Keratinocyte (primary cell): Measurements from ENCODE around the gene CYP11A1. TPM values are rescaled to one million over a fixed set of nuclear protein-coding genes. Genes with fewer than 3 reads are reported as not detected.

Experiments used
- DNase-seq: peaks from one replicate; pipeline ENCODE4 v3.0.0-alpha.2; 2011; ENCODE audit warnings: low read depth, missing footprints, low spot score
- FAIRE-seq: peaks from 2 replicates; lab custom pipeline; 2011; peaks lifted over from hg19 to GRCh38; lab: Jason Lieb, UNC
- H2AFZ ChIP-seq: 2 replicates; pipeline ENCODE4 v1.6.0; 2012; ENCODE audit warnings: low read length, control low read depth, inconsistent platforms; ENCODE audit not compliant: control insufficient read depth
- H3K27ac ChIP-seq: 2 replicates; pipeline ENCODE4 v1.5.1; 2011; ENCODE audit warnings: low read length; ENCODE audit not compliant: control insufficient read depth, insufficient read depth
- H3K27me3 ChIP-seq: 3 replicates; pipeline ENCODE4 v1.6.0; 2011; ENCODE audit warnings: low read length; ENCODE audit not compliant: control insufficient read depth, insufficient read depth; ENCODE audit errors: extremely low read depth
- H3K36me3 ChIP-seq, 2 experiments: 2 replicates in 1 of 2; 3 replicates in 1 of 2; pipeline ENCODE4 v1.5.1; 2011; ENCODE audit warnings: low read length in 2 of 2, mild to moderate bottlenecking in 1 of 2; ENCODE audit not compliant: control insufficient read depth in 2 of 2, insufficient read depth in 2 of 2; ENCODE audit errors: extremely low read depth in 1 of 2
- H3K4me1 ChIP-seq: 3 replicates; pipeline ENCODE4 v1.5.1; 2011; ENCODE audit warnings: low read length; ENCODE audit not compliant: control insufficient read depth, insufficient read depth; ENCODE audit errors: extremely low read depth
- H3K4me2 ChIP-seq: 3 replicates; pipeline ENCODE4 v1.6.0; 2011; ENCODE audit warnings: low read depth, low read length; ENCODE audit not compliant: control insufficient read depth, insufficient read depth; ENCODE audit errors: extremely low read depth
- H3K4me3 ChIP-seq, 3 experiments: fragments of 200-600 bp in 1 of 3; sonication (generic) in 1 of 3; 2 replicates in 2 of 3; 3 replicates in 1 of 3; pipeline ENCODE4 v1.5.1; 2011 to 2016; ENCODE audit warnings: low read length in 3 of 3, mild to moderate bottlenecking in 3 of 3, control low read depth in 2 of 3, inconsistent platforms in 1 of 3, low read depth in 1 of 3, mixed read lengths in 1 of 3, mixed run types in 1 of 3, moderate library complexity in 1 of 3; ENCODE audit not compliant: control insufficient read depth in 2 of 3, insufficient read depth in 2 of 3; ENCODE audit errors: extremely low read depth in 1 of 3
- H3K79me2 ChIP-seq: 2 replicates; pipeline ENCODE4 v1.6.0; 2012; ENCODE audit warnings: low read length; ENCODE audit not compliant: control insufficient read depth, insufficient read depth
- H3K9ac ChIP-seq: 3 replicates; pipeline ENCODE4 v1.6.0; 2011; ENCODE audit warnings: low read length; ENCODE audit not compliant: control insufficient read depth, insufficient read depth; ENCODE audit errors: extremely low read depth
- H3K9me1 ChIP-seq: 3 replicates; pipeline ENCODE4 v1.6.0; 2011; ENCODE audit warnings: low read length; ENCODE audit not compliant: control insufficient read depth, insufficient read depth; ENCODE audit errors: extremely low read depth
- H3K9me3 ChIP-seq: 2 replicates; pipeline ENCODE4 v1.5.1; 2012; ENCODE audit warnings: low read depth, low read length; ENCODE audit not compliant: control insufficient read depth
- H4K20me1 ChIP-seq: 3 replicates; pipeline ENCODE4 v1.6.0; 2011; ENCODE audit warnings: low read length; ENCODE audit not compliant: control insufficient read depth, insufficient read depth; ENCODE audit errors: extremely low read depth
- EZH2 ChIP-seq: IDR thresholded peaks from one replicate; pipeline ENCODE4 v1.6.1; 2012; ENCODE audit warnings: inconsistent platforms, mild to moderate bottlenecking, low read length, moderate library complexity
- dilution Hi-C: fragments of 300-500 bp; cut with MboI; formaldehyde crosslinking; loops from one replicate; pipeline ENCODE4 v1.7.0; 2020; ENCODE audit warnings: low sequenced_read_pairs; ENCODE audit not compliant: extremely low pct_ligation_motif_present
- polyA plus RNA-seq, 5 experiments: library from polyadenylated mRNA; depleted of rRNA in 3 of 5; stranded (reverse) in 3 of 5; stranded (forward) in 1 of 5; unstranded in 1 of 5; fragments of >200 nt; gene quantifications; 1 replicate in 1 of 5; 2 replicates in 3 of 5; 3 replicates in 1 of 5; pipeline versions ENCODE4 v1.2.1 to v1.2.3, GENCODE V29; 2011 to 2012; ENCODE audit warnings: missing spikeins in 2 of 5, low read depth in 1 of 5, low replicate concordance in 1 of 5
- TF ChIP-seq, protein P1 (sequence below), 3 experiments: IDR thresholded peaks in 1 of 3; conservative IDR thresholded peaks in 1 of 3; optimal IDR thresholded peaks in 1 of 3; 2 replicates in 2 of 3; 3 replicates in 1 of 3; pipeline versions ENCODE3 to v1.5.1; 2011; ENCODE audit warnings: low read length in 3 of 3, mild to moderate bottlenecking in 3 of 3, moderate library complexity in 2 of 3, control low read depth in 1 of 3, inconsistent platforms in 1 of 3; ENCODE audit not compliant: insufficient read depth in 2 of 3; ENCODE audit errors: extremely low read depth in 1 of 3

CYP11A1 gene
- polyA plus RNA-seq, 1 donor (not counting 4 experiments of a cell fraction or from before 2014, with no cell fraction given): not detected

DNA sequence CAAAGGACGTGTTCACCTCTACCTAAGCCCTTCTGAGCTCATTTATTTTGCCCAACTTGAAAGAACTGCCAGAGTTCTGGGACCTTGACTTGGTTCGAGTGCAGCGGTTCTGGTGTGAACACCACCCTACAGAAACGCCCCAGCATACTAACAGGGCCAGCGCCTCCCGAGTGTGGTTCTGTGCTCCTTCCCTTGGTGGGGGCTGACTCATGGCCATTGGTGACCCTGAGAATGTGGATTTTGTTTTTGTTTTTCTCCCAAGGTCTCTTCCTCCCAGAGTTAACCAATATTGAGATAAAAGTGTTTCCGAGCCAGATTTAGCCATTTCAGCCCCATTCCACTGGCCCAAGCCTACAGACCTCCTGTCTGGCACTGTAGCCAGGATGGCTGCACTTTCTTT lies 38.4 kb upstream of the CYP11A1 start:
- H4K20me1 ChIP-seq: no peaks in the 10 kb centered on the region
- no peak overlapping the region for H3K4me3 ChIP-seq
- H3K9me1 ChIP-seq: peaks cover 3% of the 10 kb centered on the region
- H3K36me3 ChIP-seq: peaks cover 0 to 5% of the 10 kb centered on the region in 2 experiments
- no peaks in the 10 kb centered on the region for H3K79me2 ChIP-seq
- no peak overlapping the region for H3K4me2 ChIP-seq
- no peak overlapping the region for H3K27ac ChIP-seq
- H2AFZ ChIP-seq: no peak overlapping the region
- H3K9me3 ChIP-seq: no peaks in the 10 kb centered on the region
- H3K27me3 ChIP-seq: no peaks in the 10 kb centered on the region
- peaks cover 39% of the 10 kb centered on the region for H3K4me1 ChIP-seq
- DNase-seq: no peak
- dilution Hi-C loops: no loop called here
- TF ChIP-seq, protein P1, sequence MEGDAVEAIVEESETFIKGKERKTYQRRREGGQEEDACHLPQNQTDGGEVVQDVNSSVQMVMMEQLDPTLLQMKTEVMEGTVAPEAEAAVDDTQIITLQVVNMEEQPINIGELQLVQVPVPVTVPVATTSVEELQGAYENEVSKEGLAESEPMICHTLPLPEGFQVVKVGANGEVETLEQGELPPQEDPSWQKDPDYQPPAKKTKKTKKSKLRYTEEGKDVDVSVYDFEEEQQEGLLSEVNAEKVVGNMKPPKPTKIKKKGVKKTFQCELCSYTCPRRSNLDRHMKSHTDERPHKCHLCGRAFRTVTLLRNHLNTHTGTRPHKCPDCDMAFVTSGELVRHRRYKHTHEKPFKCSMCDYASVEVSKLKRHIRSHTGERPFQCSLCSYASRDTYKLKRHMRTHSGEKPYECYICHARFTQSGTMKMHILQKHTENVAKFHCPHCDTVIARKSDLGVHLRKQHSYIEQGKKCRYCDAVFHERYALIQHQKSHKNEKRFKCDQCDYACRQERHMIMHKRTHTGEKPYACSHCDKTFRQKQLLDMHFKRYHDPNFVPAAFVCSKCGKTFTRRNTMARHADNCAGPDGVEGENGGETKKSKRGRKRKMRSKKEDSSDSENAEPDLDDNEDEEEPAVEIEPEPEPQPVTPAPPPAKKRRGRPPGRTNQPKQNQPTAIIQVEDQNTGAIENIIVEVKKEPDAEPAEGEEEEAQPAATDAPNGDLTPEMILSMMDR (optimal IDR thresholded peaks at IDR 0.05 in 1 of 3, IDR thresholded peaks at IDR 0.05 in 1 of 3, conservative IDR thresholded peaks at IDR 0.05 in 1 of 3; ENCODE audit: extremely low read depth in 1 of 3, insufficient read depth in 2 of 3, low read length in 3 of 3): no peak
- TF ChIP-seq EZH2: no peak
- no peak for FAIRE-seq
- H3K9ac ChIP-seq: no peak overlapping the region

DNA sequence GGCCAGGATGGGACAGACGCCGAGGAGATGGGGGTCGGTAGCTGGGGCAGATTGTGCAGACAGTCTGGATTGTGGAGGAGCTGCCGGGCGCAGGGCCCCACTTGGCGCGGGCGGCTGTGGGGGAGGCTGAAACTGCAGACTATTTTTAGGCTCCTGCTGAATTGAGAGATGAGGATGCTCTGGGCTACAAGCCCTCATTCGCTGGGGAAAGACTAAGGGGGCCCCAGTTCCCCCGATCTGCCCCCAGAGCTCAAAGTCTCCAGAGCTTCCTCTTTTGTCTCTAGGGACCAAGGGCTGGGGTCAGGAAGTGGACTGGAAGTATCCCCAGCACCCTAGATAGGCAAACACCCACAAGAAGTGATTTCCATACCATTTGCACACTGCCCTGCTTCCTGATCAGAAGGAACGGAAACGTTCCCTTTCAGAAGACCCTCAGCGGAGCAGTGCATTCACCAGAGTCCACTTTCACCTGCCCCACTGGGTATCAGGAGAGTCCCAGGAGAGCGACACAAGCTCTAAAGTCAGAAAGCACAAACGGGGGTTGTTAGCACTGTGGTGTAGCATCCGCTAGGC lies 36.6 kb upstream of the CYP11A1 start:
- no peak for DNase-seq
- Histone ChIP-seq H3K9me3 (no peaks in the 10 kb centered on the region), H3K9ac (no peak overlapping the region), H3K36me3 (no peaks in the 10 kb centered on the region), H3K27ac (no peak overlapping the region), H2AFZ (no peak overlapping the region), H3K4me3 (no peak overlapping the region), H3K4me1 (peaks cover 56% of the 10 kb centered on the region), H3K4me2 (no peak overlapping the region), H3K9me1 (peaks cover 5% of the 10 kb centered on the region), H3K27me3 (no peaks in the 10 kb centered on the region), H3K79me2 (no peaks in the 10 kb centered on the region), H4K20me1 (no peaks in the 10 kb centered on the region)
- TF ChIP-seq, protein P1 (optimal IDR thresholded peaks at IDR 0.05 in 1 of 3, IDR thresholded peaks at IDR 0.05 in 1 of 3, conservative IDR thresholded peaks at IDR 0.05 in 1 of 3; ENCODE audit: extremely low read depth in 1 of 3, insufficient read depth in 2 of 3, low read length in 3 of 3): no peak
- TF ChIP-seq EZH2: no peak
- dilution Hi-C loops: no loop called here
- FAIRE-seq: no peak
